HEK293 (cell line): ENCODE data around the gene S1PR4.

Experiments
- GLI2 ChIP-seq: fragments of 450-650 bp; formaldehyde crosslinking; IDR thresholded peaks from 2 replicates; pipeline ENCODE4; 2017; ENCODE audit warnings: missing biosample characterization, missing genetic modification characterization, low read depth, borderline replicate concordance
- GLI4 ChIP-seq: fragments of 450-650 bp; formaldehyde crosslinking; IDR thresholded peaks from 2 replicates; pipeline ENCODE4 v1.5.1; 2016; ENCODE audit warnings: missing biosample characterization, missing genetic modification characterization
- KLF1 ChIP-seq: fragments of 450-650 bp; formaldehyde crosslinking; IDR thresholded peaks from 2 replicates; pipeline ENCODE4 v1.5.1; 2016; ENCODE audit warnings: missing biosample characterization, missing genetic modification characterization
- PATZ1 ChIP-seq: fragments of 450-650 bp; formaldehyde crosslinking; IDR thresholded peaks from 2 replicates; pipeline ENCODE4 v1.5.1; 2016; ENCODE audit warnings: missing biosample characterization, missing genetic modification characterization
- PRDM4 ChIP-seq: fragments of 450-650 bp; formaldehyde crosslinking; IDR thresholded peaks from 2 replicates; pipeline ENCODE4 v1.5.1; 2017; ENCODE audit warnings: missing biosample characterization, missing genetic modification characterization
- SALL2 ChIP-seq: fragments of 450-650 bp; formaldehyde crosslinking; IDR thresholded peaks from 2 replicates; pipeline ENCODE4 v1.5.0; 2017; ENCODE audit warnings: missing biosample characterization, mild to moderate bottlenecking, missing genetic modification characterization, borderline replicate concordance
- SCRT1 ChIP-seq: fragments of 450-650 bp; formaldehyde crosslinking; IDR thresholded peaks from 2 replicates; pipeline ENCODE4 v1.5.1; 2016; ENCODE audit warnings: missing biosample characterization, missing genetic modification characterization, borderline replicate concordance
- ZBTB48 ChIP-seq: fragments of 450-650 bp; formaldehyde crosslinking; IDR thresholded peaks from 2 replicates; pipeline ENCODE4 v1.5.1; 2016; ENCODE audit warnings: missing biosample characterization, missing genetic modification characterization
- ZEB2 ChIP-seq: fragments of 450-650 bp; formaldehyde crosslinking; IDR thresholded peaks from 2 replicates; pipeline ENCODE4 v1.5.1; 2016; ENCODE audit warnings: missing biosample characterization, missing genetic modification characterization
- ZFP41 ChIP-seq: fragments of 450-650 bp; formaldehyde crosslinking; IDR thresholded peaks from 2 replicates; pipeline ENCODE4 v1.5.1; 2016; ENCODE audit warnings: missing biosample characterization, missing genetic modification characterization, borderline replicate concordance
- ZNF132 ChIP-seq: fragments of 450-650 bp; formaldehyde crosslinking; IDR thresholded peaks from 2 replicates; pipeline ENCODE4 v1.5.1; 2017; ENCODE audit warnings: missing biosample characterization, missing genetic modification characterization, borderline replicate concordance
- ZNF146 ChIP-seq: fragments of 450-650 bp; formaldehyde crosslinking; IDR thresholded peaks from 2 replicates; pipeline ENCODE4 v1.5.1; 2016; ENCODE audit warnings: missing biosample characterization, missing genetic modification characterization
- ZNF239 ChIP-seq: fragments of 450-650 bp; formaldehyde crosslinking; IDR thresholded peaks from 2 replicates; pipeline ENCODE4 v1.5.1; 2016; ENCODE audit warnings: missing biosample characterization, missing genetic modification characterization
- ZNF341 ChIP-seq: fragments of 450-650 bp; formaldehyde crosslinking; IDR thresholded peaks from 2 replicates; pipeline ENCODE4; 2016; ENCODE audit warnings: low read depth, missing biosample characterization, missing genetic modification characterization
- ZNF362 ChIP-seq: fragments of 450-650 bp; formaldehyde crosslinking; IDR thresholded peaks from 2 replicates; pipeline ENCODE4 v1.5.1; 2016; ENCODE audit warnings: missing biosample characterization, missing genetic modification characterization
- ZNF394 ChIP-seq: fragments of 450-650 bp; formaldehyde crosslinking; IDR thresholded peaks from 2 replicates; pipeline ENCODE4 v1.5.1; 2016; ENCODE audit warnings: missing biosample characterization, missing genetic modification characterization, mild to moderate bottlenecking, moderate library complexity, borderline replicate concordance
- ZNF623 ChIP-seq: fragments of 450-650 bp; formaldehyde crosslinking; IDR thresholded peaks from 2 replicates; pipeline ENCODE4 v1.5.1; 2016; ENCODE audit warnings: missing biosample characterization, missing genetic modification characterization
- ZNF654 ChIP-seq: fragments of 450-650 bp; formaldehyde crosslinking; IDR thresholded peaks from 2 replicates; pipeline ENCODE4 v1.5.1; 2016; ENCODE audit warnings: low read depth, missing biosample characterization, missing genetic modification characterization
- ZNF704 ChIP-seq: fragments of 450-650 bp; formaldehyde crosslinking; IDR thresholded peaks from 2 replicates; pipeline ENCODE4 v1.5.1; 2016; ENCODE audit warnings: missing biosample characterization, missing genetic modification characterization
- TF ChIP-seq, protein P1 (sequence below): fragments of 450-650 bp; formaldehyde crosslinking; IDR thresholded peaks from 2 replicates; pipeline ENCODE4 v1.5.1; 2017; ENCODE audit warnings: missing biosample characterization, missing genetic modification characterization
- TF ChIP-seq, protein P2 (sequence below): fragments of 450-650 bp; formaldehyde crosslinking; IDR thresholded peaks from 2 replicates; pipeline ENCODE4 v1.5.1; 2016; ENCODE audit warnings: missing biosample characterization, missing genetic modification characterization
- TF ChIP-seq, protein P3 (sequence below): fragments of 450-650 bp; IDR thresholded peaks from 2 replicates; pipeline ENCODE4 v1.5.1; 2018; ENCODE audit warnings: missing biosample characterization, mild to moderate bottlenecking, missing genetic modification characterization
- TF ChIP-seq, protein P4 (sequence below): fragments of 450-650 bp; formaldehyde crosslinking; IDR thresholded peaks from 2 replicates; pipeline ENCODE4 v1.5.1; 2017; ENCODE audit warnings: missing biosample characterization, missing genetic modification characterization

S1PR4 gene

DNA sequence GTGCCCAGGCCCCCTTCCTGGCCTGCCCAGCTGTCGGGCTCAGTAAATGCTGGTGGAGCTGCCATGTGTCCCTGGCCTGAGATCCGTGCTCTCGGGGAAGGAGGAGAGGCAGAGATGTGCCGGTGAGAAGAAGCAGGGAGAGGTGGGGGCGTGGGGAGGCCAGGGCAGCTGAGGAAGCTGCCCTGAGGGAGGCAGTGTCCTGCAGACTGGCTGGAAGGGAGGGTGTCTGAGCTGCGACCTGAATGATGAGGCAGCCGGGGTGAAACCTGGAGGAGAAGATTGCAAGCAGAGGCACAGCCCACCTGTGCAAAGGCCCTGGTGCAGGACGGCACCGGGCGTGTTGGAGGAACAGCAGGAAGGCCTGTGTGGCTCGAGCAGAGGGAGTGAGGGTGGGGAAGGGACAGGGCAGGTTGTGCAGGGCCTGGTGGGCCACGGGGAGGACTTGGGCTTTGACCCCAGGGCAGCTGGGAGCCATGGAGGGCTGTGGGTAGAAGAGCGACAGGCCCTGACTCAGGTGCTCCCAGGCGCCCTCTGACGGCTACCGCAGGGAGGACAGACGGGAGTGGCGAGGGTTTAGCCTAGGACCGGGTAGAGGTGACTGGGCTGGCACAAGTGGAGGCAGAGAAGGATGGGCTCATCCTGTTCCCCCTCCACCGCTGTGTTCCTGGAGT, 31.9 kb downstream of the S1PR4 start (continued):
- TF ChIP-seq ZNF341 (tag by site-specific recombination) = peak; percentile 61; the same call in 1 of the 2 replicates
- TF ChIP-seq, protein P1, sequence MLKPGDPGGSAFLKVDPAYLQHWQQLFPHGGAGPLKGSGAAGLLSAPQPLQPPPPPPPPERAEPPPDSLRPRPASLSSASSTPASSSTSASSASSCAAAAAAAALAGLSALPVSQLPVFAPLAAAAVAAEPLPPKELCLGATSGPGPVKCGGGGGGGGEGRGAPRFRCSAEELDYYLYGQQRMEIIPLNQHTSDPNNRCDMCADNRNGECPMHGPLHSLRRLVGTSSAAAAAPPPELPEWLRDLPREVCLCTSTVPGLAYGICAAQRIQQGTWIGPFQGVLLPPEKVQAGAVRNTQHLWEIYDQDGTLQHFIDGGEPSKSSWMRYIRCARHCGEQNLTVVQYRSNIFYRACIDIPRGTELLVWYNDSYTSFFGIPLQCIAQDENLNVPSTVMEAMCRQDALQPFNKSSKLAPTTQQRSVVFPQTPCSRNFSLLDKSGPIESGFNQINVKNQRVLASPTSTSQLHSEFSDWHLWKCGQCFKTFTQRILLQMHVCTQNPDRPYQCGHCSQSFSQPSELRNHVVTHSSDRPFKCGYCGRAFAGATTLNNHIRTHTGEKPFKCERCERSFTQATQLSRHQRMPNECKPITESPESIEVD (tag by site-specific recombination) = no peak
- no peak for TF ChIP-seq ZFP41 (tag by site-specific recombination)
- peak; percentile 71; the same call in 1 of the 2 replicates for TF ChIP-seq SCRT1 (tag by site-specific recombination)
- no peak for TF ChIP-seq ZNF132 (tag by site-specific recombination)
- TF ChIP-seq ZNF704 (tag by site-specific recombination) = no peak
- TF ChIP-seq ZBTB48 (tag by site-specific recombination) = no peak
- TF ChIP-seq, protein P2, sequence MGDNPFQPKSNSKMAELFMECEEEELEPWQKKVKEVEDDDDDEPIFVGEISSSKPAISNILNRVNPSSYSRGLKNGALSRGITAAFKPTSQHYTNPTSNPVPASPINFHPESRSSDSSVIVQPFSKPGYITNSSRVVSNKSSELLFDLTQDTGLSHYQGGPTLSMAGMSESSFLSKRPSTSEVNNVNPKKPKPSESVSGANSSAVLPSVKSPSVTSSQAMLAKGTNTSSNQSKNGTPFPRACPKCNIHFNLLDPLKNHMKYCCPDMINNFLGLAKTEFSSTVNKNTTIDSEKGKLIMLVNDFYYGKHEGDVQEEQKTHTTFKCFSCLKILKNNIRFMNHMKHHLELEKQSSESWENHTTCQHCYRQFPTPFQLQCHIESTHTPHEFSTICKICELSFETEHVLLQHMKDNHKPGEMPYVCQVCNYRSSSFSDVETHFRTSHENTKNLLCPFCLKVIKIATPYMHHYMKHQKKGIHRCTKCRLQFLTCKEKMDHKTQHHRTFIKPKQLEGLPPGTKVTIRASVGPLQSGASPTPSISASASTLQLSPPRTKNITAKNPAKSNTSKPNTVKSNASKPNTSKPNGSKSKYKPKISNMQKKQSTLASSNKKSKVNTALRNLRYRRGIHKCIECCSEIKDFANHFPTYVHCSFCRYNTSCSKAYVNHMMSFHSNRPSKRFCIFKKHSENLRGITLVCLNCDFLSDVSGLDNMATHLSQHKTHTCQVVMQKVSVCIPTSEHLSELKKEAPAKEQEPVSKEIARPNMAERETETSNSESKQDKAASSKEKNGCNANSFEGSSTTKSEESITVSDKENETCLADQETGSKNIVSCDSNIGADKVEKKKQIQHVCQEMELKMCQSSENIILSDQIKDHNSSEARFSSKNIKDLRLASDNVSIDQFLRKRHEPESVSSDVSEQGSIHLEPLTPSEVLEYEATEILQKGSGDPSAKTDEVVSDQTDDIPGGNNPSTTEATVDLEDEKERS = peak; percentile 79; the same call in 1 of the 2 replicates
- no peak for TF ChIP-seq PRDM4 (tag by site-specific recombination)
- TF ChIP-seq SALL2 (tag by site-specific recombination) = no peak
- TF ChIP-seq, protein P3, sequence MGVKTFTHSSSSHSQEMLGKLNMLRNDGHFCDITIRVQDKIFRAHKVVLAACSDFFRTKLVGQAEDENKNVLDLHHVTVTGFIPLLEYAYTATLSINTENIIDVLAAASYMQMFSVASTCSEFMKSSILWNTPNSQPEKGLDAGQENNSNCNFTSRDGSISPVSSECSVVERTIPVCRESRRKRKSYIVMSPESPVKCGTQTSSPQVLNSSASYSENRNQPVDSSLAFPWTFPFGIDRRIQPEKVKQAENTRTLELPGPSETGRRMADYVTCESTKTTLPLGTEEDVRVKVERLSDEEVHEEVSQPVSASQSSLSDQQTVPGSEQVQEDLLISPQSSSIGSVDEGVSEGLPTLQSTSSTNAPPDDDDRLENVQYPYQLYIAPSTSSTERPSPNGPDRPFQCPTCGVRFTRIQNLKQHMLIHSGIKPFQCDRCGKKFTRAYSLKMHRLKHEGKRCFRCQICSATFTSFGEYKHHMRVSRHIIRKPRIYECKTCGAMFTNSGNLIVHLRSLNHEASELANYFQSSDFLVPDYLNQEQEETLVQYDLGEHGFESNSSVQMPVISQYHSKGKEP (tag by site-specific recombination) = no peak
- peak; percentile 19; the same call in 1 of the 2 replicates for TF ChIP-seq ZNF654 (tag by site-specific recombination)
- no peak for TF ChIP-seq GLI2 (tag by site-specific recombination)
- TF ChIP-seq, protein P4, sequence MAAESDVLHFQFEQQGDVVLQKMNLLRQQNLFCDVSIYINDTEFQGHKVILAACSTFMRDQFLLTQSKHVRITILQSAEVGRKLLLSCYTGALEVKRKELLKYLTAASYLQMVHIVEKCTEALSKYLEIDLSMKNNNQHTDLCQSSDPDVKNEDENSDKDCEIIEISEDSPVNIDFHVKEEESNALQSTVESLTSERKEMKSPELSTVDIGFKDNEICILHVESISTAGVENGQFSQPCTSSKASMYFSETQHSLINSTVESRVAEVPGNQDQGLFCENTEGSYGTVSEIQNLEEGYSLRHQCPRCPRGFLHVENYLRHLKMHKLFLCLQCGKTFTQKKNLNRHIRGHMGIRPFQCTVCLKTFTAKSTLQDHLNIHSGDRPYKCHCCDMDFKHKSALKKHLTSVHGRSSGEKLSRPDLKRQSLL (tag by site-specific recombination) = no peak
- TF ChIP-seq ZNF362 (tag by site-specific recombination) = no peak
- peak; percentile 18; the same call in 1 of the 2 replicates for TF ChIP-seq ZNF146 (tag by site-specific recombination)
- TF ChIP-seq PATZ1 (tag by site-specific recombination) = peak; percentile 48
- no peak for TF ChIP-seq GLI4 (tag by site-specific recombination)
- TF ChIP-seq ZEB2 (tag by site-specific recombination) = 0 out of 2 replicates have a peak, but pooled peaks have one; percentile 19
- TF ChIP-seq ZNF239 (tag by site-specific recombination) = no peak
- TF ChIP-seq ZNF623 (tag by site-specific recombination) = peak; percentile 100
- TF ChIP-seq ZNF394 = no peak
- TF ChIP-seq KLF1 (tag by site-specific recombination) = 0 out of 2 replicates have a peak, but pooled peaks have one; percentile 26
